Stomach (tissue), 4 donors: ENCODE data around the gene NRP1.

Source experiments
- EP300 ChIP-seq: sonication (generic); formaldehyde crosslinking; IDR thresholded peaks from one replicate; pipeline ENCODE4 v1.6.1; 2017; ENCODE audit warnings: antibody characterized with exemption
- TF ChIP-seq, protein P1 (sequence below), 7 experiments: fragments of 450-650 bp in 4 of 7; fragments of 200-600 bp in 3 of 7; sonication (generic) in 3 of 7; IDR thresholded peaks; one replicate each; pipeline ENCODE4 v1.5.1; 2016 to 2019; ENCODE audit warnings: antibody characterized with exemption in 7 of 7, control low read depth in 2 of 7, mild to moderate bottlenecking in 1 of 7

DNA sequence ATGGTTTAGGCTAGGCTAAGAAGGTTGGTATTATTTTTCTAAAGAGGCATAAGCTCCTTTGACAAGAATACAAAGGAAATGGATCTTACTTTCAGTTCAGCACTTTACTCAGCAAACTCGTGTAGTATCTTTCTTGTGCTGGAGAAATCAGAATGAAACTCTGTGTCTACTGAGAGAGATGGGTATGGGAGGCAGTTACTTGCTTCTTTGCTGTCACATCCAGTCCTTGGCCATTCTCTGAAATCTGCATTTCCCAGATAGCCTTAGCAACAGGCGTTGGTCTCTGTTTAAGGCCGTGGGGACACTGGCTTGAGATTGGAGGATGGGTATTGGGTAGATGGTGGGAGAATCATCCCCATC, 180.5 kb downstream of the NRP1 start:
- TF ChIP-seq, protein P1, sequence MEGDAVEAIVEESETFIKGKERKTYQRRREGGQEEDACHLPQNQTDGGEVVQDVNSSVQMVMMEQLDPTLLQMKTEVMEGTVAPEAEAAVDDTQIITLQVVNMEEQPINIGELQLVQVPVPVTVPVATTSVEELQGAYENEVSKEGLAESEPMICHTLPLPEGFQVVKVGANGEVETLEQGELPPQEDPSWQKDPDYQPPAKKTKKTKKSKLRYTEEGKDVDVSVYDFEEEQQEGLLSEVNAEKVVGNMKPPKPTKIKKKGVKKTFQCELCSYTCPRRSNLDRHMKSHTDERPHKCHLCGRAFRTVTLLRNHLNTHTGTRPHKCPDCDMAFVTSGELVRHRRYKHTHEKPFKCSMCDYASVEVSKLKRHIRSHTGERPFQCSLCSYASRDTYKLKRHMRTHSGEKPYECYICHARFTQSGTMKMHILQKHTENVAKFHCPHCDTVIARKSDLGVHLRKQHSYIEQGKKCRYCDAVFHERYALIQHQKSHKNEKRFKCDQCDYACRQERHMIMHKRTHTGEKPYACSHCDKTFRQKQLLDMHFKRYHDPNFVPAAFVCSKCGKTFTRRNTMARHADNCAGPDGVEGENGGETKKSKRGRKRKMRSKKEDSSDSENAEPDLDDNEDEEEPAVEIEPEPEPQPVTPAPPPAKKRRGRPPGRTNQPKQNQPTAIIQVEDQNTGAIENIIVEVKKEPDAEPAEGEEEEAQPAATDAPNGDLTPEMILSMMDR (IDR thresholded peaks at IDR 0.05): no peak
- no peak for TF ChIP-seq EP300
